HepG2 (cell line): Measurements from ENCODE around the gene CDK18.

ENCODE experiments used
- CEBPB ChIP-seq: IDR thresholded peaks from 2 replicates; pipeline ENCODE4 v1.6.1; 2011; ENCODE audit warnings: low read depth, low read length, improper control_type of control experiment, borderline replicate concordance
- CTCF ChIP-seq: sonication (generic); formaldehyde crosslinking; IDR thresholded peaks from 2 replicates; pipeline ENCODE4 v1.5.0; 2020; ENCODE audit warnings: mild to moderate bottlenecking, missing genetic modification reagents, moderate library complexity
- ELF1 ChIP-seq: sonication (generic); formaldehyde crosslinking; IDR thresholded peaks from 2 replicates; pipeline ENCODE4 v1.4.0; 2020; ENCODE audit warnings: missing genetic modification reagents
- EZH2 ChIP-seq: conservative IDR thresholded peaks from 2 replicates; pipeline ENCODE4 v1.6.1; 2012; ENCODE audit warnings: mild to moderate bottlenecking, low read depth, low read length, moderate library complexity
- FOXJ3 ChIP-seq: sonication (generic); formaldehyde crosslinking; IDR thresholded peaks from 2 replicates; pipeline ENCODE4 v1.4.0; 2020; ENCODE audit warnings: missing genetic modification reagents, mild to moderate bottlenecking, borderline replicate concordance
- JUN ChIP-seq: sonication (generic); formaldehyde crosslinking; IDR thresholded peaks from 2 replicates; pipeline ENCODE4 v1.4.0; 2020; ENCODE audit warnings: mild to moderate bottlenecking, missing genetic modification reagents
- POGK ChIP-seq: sonication (generic); formaldehyde crosslinking; conservative IDR thresholded peaks from 2 replicates; pipeline ENCODE4 v1.8.0; 2022; ENCODE audit warnings: mild to moderate bottlenecking, moderate library complexity, missing genetic modification reagents
- STAT5B ChIP-seq: sonication (generic); formaldehyde crosslinking; IDR thresholded peaks from 2 replicates; pipeline ENCODE4 v1.4.0; 2020; ENCODE audit warnings: missing genetic modification reagents
- THAP7 ChIP-seq: sonication (generic); formaldehyde crosslinking; IDR thresholded peaks from 2 replicates; pipeline ENCODE4 v1.8.1; 2023; ENCODE audit warnings: mild to moderate bottlenecking, missing genetic modification reagents
- TRIM24 ChIP-seq: sonication (generic); formaldehyde crosslinking; IDR thresholded peaks from 2 replicates; pipeline ENCODE4 v1.8.0; 2022; ENCODE audit warnings: mild to moderate bottlenecking, missing genetic modification reagents
- ZBTB34 ChIP-seq: sonication (generic); formaldehyde crosslinking; IDR thresholded peaks from 2 replicates; pipeline ENCODE4 v1.8.0; 2022; ENCODE audit warnings: mild to moderate bottlenecking, missing genetic modification reagents
- ZXDC ChIP-seq: sonication (generic); formaldehyde crosslinking; IDR thresholded peaks from 2 replicates; pipeline ENCODE4 v1.5.0; 2020; ENCODE audit warnings: mild to moderate bottlenecking, missing genetic modification reagents

- TF ChIP-seq STAT5B (CRISPR knock-in tag) (no peak), JUN (CRISPR knock-in tag) (no peak), EZH2 (no peak), CTCF (CRISPR knock-in tag) (no peak), THAP7 (CRISPR knock-in tag) (no peak), ELF1 (CRISPR knock-in tag) (no peak), POGK (CRISPR knock-in tag) (no peak), TRIM24 (CRISPR knock-in tag) (no peak), ZXDC (CRISPR knock-in tag) (no peak), FOXJ3 (CRISPR knock-in tag) (no peak), CEBPB (no peak), ZBTB34 (CRISPR knock-in tag) (no peak)
These were observed 39.1 kb upstream of the CDK18 start for GRCh38 chr1:205465392-205465791.
